ENCODE measurements around the gene ADAMTS2.

DNA sequence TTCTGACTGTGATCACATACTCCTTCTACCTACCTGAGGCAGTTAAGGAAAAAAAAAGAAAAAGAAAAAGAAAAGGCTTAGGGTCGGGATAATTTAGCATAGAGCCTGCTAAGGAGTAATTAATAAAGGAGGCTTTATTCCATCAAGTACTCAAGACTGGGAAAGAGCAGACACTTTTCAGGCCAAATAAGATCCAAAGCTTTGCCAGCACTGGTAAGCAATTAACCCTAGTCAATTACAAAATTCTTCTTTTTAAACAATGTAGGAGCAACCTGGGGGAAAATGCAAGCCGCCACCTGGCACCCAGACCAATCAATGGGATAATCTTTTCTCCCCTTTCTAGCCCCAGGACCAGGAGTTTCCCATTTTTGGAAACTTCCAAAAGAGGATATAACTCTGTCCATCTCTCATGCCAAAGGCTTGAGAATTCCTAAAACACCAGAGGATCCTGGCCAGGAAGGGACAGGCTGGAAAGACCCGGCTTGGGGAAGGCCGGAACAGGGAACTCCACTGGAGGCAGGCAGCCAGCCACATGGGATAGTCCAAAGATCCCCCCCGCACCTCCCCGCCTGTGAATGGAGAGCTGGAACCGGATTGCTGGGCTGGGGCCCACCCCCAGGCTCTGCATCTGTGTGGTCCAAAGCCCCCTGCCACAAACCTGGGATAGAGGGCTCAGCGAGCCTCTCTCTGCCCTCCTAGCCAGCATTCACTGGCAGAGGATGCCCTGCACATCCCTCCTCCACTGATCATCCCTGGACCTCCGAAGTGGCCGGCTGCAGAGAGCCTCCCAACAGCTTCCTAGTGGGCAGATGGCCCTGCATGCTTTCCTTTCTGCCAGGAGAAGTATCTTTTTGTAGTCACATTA, 167.3 kb downstream of the ADAMTS2 start:
- TF ChIP-seq, protein P1, sequence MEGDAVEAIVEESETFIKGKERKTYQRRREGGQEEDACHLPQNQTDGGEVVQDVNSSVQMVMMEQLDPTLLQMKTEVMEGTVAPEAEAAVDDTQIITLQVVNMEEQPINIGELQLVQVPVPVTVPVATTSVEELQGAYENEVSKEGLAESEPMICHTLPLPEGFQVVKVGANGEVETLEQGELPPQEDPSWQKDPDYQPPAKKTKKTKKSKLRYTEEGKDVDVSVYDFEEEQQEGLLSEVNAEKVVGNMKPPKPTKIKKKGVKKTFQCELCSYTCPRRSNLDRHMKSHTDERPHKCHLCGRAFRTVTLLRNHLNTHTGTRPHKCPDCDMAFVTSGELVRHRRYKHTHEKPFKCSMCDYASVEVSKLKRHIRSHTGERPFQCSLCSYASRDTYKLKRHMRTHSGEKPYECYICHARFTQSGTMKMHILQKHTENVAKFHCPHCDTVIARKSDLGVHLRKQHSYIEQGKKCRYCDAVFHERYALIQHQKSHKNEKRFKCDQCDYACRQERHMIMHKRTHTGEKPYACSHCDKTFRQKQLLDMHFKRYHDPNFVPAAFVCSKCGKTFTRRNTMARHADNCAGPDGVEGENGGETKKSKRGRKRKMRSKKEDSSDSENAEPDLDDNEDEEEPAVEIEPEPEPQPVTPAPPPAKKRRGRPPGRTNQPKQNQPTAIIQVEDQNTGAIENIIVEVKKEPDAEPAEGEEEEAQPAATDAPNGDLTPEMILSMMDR (IDR thresholded peaks at IDR 0.05): no peak
- no peak for TF ChIP-seq POLR2A (IDR thresholded peaks at IDR 0.05)
